ENCODE measurements around the gene KCTD4. TPM values are rescaled to one million over a fixed set of nuclear protein-coding genes. Genes with fewer than 3 reads are reported as not detected.
A peak's percentile ranks its signal among the peaks of the same experiment; 100 is the strongest.

The KCTD4 gene
- total RNA-seq, 1 donor from 2014 or later: not detected

DNA sequence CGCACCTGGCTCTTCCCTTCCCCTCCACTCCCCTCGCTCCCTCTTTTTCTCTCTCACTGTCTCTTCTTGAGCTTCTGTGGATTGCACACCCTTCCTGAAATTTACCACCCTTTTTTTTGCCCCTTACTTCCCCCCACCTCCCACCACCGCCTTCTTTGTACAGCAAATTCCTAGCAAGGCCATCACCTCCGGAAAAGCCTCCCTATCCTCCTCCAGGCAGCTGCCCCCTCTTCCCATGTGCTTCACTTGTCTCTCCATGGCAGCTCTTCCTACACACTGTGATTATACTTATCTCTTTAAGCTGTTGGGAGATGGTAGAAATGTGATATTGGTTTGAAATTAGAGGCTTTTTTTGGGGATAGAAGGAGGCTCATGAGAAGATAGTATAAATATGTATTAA, 28.3 kb upstream of the KCTD4 start:
- DNase-seq (ENCODE audit: low spot score): no peak
- TF ChIP-seq, protein P1, sequence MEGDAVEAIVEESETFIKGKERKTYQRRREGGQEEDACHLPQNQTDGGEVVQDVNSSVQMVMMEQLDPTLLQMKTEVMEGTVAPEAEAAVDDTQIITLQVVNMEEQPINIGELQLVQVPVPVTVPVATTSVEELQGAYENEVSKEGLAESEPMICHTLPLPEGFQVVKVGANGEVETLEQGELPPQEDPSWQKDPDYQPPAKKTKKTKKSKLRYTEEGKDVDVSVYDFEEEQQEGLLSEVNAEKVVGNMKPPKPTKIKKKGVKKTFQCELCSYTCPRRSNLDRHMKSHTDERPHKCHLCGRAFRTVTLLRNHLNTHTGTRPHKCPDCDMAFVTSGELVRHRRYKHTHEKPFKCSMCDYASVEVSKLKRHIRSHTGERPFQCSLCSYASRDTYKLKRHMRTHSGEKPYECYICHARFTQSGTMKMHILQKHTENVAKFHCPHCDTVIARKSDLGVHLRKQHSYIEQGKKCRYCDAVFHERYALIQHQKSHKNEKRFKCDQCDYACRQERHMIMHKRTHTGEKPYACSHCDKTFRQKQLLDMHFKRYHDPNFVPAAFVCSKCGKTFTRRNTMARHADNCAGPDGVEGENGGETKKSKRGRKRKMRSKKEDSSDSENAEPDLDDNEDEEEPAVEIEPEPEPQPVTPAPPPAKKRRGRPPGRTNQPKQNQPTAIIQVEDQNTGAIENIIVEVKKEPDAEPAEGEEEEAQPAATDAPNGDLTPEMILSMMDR (IDR thresholded peaks at IDR 0.05): no peak
- H3K27ac Mint-ChIP-seq (ENCODE audit: unreplicated experiment): no peak overlapping the region
- no peaks in the 10 kb centered on the region for H3K27me3 Mint-ChIP-seq (ENCODE audit: low read depth)
- H3K4me1 Mint-ChIP-seq (ENCODE audit: low read depth): peaks cover 15% of the 10 kb centered on the region
- peaks cover 5% of the 10 kb centered on the region for H3K36me3 Mint-ChIP-seq (ENCODE audit: low read depth)
- no peak overlapping the region for H3K4me3 Mint-ChIP-seq (ENCODE audit: unreplicated experiment)
- H3K9me3 Mint-ChIP-seq (ENCODE audit: low read depth): no peaks in the 10 kb centered on the region

- TF ChIP-seq, protein P1 (IDR thresholded peaks at IDR 0.05): no peak
- Mint-ChIP-seq H3K27ac (ENCODE audit: unreplicated experiment) (no peak overlapping the region), H3K9me3 (ENCODE audit: low read depth) (no peaks in the 10 kb centered on the region), H3K27me3 (ENCODE audit: low read depth) (no peaks in the 10 kb centered on the region), H3K36me3 (ENCODE audit: low read depth) (peaks cover 5% of the 10 kb centered on the region), H3K4me1 (ENCODE audit: low read depth) (peaks cover 18% of the 10 kb centered on the region), H3K4me3 (ENCODE audit: unreplicated experiment) (no peak overlapping the region)
- no peak for DNase-seq (ENCODE audit: low spot score)
Measured at GRCh38 chr13:45228002-45228401, 27.2 kb upstream of the KCTD4 start.

GRCh38 chr13:45226024-45226423, 25.2 kb upstream of the KCTD4 start:
- H3K27me3 Mint-ChIP-seq (ENCODE audit: low read depth): no peaks in the 10 kb centered on the region
- peaks cover 5% of the 10 kb centered on the region for H3K36me3 Mint-ChIP-seq (ENCODE audit: low read depth)
- no peak for DNase-seq (ENCODE audit: low spot score)
- H3K27ac Mint-ChIP-seq (ENCODE audit: unreplicated experiment): no peak overlapping the region
- peaks cover 16% of the 10 kb centered on the region for H3K4me1 Mint-ChIP-seq (ENCODE audit: low read depth)
- H3K9me3 Mint-ChIP-seq (ENCODE audit: low read depth): no peaks in the 10 kb centered on the region
- TF ChIP-seq, protein P1 (IDR thresholded peaks at IDR 0.05): no peak
- no peak overlapping the region for H3K4me3 Mint-ChIP-seq (ENCODE audit: unreplicated experiment)

DNA sequence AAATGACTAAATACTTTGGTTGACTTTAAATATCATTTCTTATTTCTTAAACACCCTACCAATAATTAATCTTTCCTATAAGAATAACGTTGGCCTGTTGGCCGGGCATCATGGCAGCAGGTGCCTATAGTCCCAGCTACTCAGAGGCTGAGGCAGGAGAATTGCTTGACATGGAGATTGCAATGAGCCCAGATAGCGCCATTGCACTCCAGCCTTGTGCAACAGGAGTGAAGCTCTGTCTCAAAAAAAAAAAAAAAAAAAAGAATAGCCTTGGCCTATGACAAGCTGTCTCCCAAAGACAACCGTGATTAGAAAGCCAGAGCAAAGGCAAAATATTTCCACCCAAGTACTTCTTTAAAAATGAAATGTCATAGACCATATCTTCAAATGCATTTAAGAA, 24.5 kb upstream of the KCTD4 start:
- no peaks in the 10 kb centered on the region for H3K27me3 Mint-ChIP-seq (ENCODE audit: low read depth)
- H3K4me3 Mint-ChIP-seq (ENCODE audit: unreplicated experiment): no peak overlapping the region
- H3K27ac Mint-ChIP-seq (ENCODE audit: unreplicated experiment): no peak overlapping the region
- TF ChIP-seq, protein P1 (IDR thresholded peaks at IDR 0.05): no peak
- no peak for DNase-seq (ENCODE audit: low spot score)
- peaks cover 5% of the 10 kb centered on the region for H3K36me3 Mint-ChIP-seq (ENCODE audit: low read depth)
- H3K4me1 Mint-ChIP-seq (ENCODE audit: low read depth): peaks cover 20% of the 10 kb centered on the region
- H3K9me3 Mint-ChIP-seq (ENCODE audit: low read depth): no peaks in the 10 kb centered on the region

DNA sequence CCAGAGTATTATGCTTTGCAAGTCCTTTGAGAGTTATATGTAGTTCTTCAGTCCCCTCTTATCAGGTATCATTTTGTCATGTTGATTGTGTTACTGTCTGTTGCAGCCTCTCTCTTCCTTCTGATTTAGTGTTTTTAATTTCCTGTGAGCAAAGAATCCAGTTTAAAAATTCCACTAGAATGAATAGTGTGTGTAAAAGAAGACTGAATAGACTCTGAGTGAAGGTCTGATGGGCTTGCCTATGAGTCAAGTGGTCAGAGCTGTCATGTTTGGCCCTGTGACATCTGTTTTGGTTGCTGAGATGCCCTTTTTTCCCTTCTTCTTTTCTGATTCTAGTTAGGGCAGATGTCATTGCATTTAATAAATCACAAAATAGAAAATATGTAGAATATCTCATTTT, 23.3 kb upstream of the KCTD4 start:
- Mint-ChIP-seq H3K36me3 (ENCODE audit: low read depth) (peaks cover 3% of the 10 kb centered on the region), H3K9me3 (ENCODE audit: low read depth) (no peaks in the 10 kb centered on the region), H3K4me3 (ENCODE audit: unreplicated experiment) (no peak overlapping the region), H3K27ac (ENCODE audit: unreplicated experiment) (peak overlapping the region; percentile 25), H3K27me3 (ENCODE audit: low read depth) (no peaks in the 10 kb centered on the region), H3K4me1 (ENCODE audit: low read depth) (peaks cover 28% of the 10 kb centered on the region)
- TF ChIP-seq, protein P1 (IDR thresholded peaks at IDR 0.05): no peak
- no peak for DNase-seq (ENCODE audit: low spot score)

All from chondrocyte (in vitro differentiated cells).